Measurements from ENCODE around the gene GRK1.
A peak's percentile ranks its signal among the peaks of the same experiment; 100 is the strongest.

Gene GRK1

GRCh38 chr13:113650731-113651148 lies 16.3 kb upstream of the GRK1 start:
- no peak overlapping the region for H3K4me3 Mint-ChIP-seq
- no peak overlapping the region for H3K27ac Mint-ChIP-seq
- no peaks in the 10 kb centered on the region for H3K36me3 Mint-ChIP-seq
- H3K27me3 Mint-ChIP-seq = no peaks in the 10 kb centered on the region
- peaks cover 14% of the 10 kb centered on the region for H3K4me1 Mint-ChIP-seq
- no peak for DNase-seq
- H3K9me3 Mint-ChIP-seq = no peaks in the 10 kb centered on the region
- CTCF ChIA-PET = interaction anchor here (1.4 kb wide), 1 partner anchor 74 kb away, joined by 4 read pairs; no protein-coding TSS in a partner anchor

- Mint-ChIP-seq H3K27me3 (no peaks in the 10 kb centered on the region), H3K9me3 (no peaks in the 10 kb centered on the region), H3K27ac (no peak overlapping the region), H3K36me3 (no peaks in the 10 kb centered on the region), H3K4me3 (no peak overlapping the region), H3K4me1 (peaks cover 9% of the 10 kb centered on the region)
- CTCF ChIA-PET = no interaction called here
- peak; percentile 17 for DNase-seq
These were observed 15.3 kb upstream of the GRK1 start for GRCh38 chr13:113651511-113652403.

GRCh38 chr13:113652404-113653263 lies 14.4 kb upstream of the GRK1 start:
- H3K4me1 Mint-ChIP-seq = peaks cover 3% of the 10 kb centered on the region
- H3K27me3 Mint-ChIP-seq = no peaks in the 10 kb centered on the region
- H3K9me3 Mint-ChIP-seq = no peaks in the 10 kb centered on the region
- H3K4me3 Mint-ChIP-seq = no peak overlapping the region
- DNase-seq = peak; percentile 12
- H3K36me3 Mint-ChIP-seq = no peaks in the 10 kb centered on the region
- CTCF ChIA-PET = no interaction called here
- H3K27ac Mint-ChIP-seq = no peak overlapping the region

GRCh38 chr13:113653264-113654174 lies 13.5 kb upstream of the GRK1 start:
- DNase-seq = peak; percentile 16
- CTCF ChIA-PET = no interaction called here
- Mint-ChIP-seq H3K27ac (no peak overlapping the region), H3K27me3 (no peaks in the 10 kb centered on the region), H3K4me1 (no peaks in the 10 kb centered on the region), H3K4me3 (no peak overlapping the region), H3K9me3 (no peaks in the 10 kb centered on the region), H3K36me3 (no peaks in the 10 kb centered on the region)

- CTCF ChIA-PET = no interaction called here
These were observed 12.9 kb upstream of the GRK1 start for GRCh38 chr13:113654175-113654560.

GRCh38 chr13:113654591-113655345 lies 12.3 kb upstream of the GRK1 start:
- Mint-ChIP-seq H3K36me3 (no peaks in the 10 kb centered on the region), H3K27ac (no peak overlapping the region), H3K4me1 (no peaks in the 10 kb centered on the region), H3K4me3 (no peak overlapping the region), H3K27me3 (no peaks in the 10 kb centered on the region), H3K9me3 (no peaks in the 10 kb centered on the region)
- peak; percentile 10 for DNase-seq
- CTCF ChIA-PET = interaction anchor here (0.6 kb wide), 1 partner anchor 242 kb away, joined by 3 read pairs; no protein-coding TSS in a partner anchor

More at GRCh38 chr13:113654175-113654560, 12.9 kb upstream of the GRK1 start:
- no peak overlapping the region for H3K27ac Mint-ChIP-seq
- DNase-seq = peak; percentile 4
- H3K27me3 Mint-ChIP-seq = no peaks in the 10 kb centered on the region
- no peaks in the 10 kb centered on the region for H3K9me3 Mint-ChIP-seq
- no peaks in the 10 kb centered on the region for H3K4me1 Mint-ChIP-seq
- H3K36me3 Mint-ChIP-seq = no peaks in the 10 kb centered on the region
- no peak overlapping the region for H3K4me3 Mint-ChIP-seq

GRCh38 chr13:113655346-113656002 lies 11.5 kb upstream of the GRK1 start:
- Mint-ChIP-seq H3K27me3 (no peaks in the 10 kb centered on the region), H3K36me3 (no peaks in the 10 kb centered on the region), H3K9me3 (no peaks in the 10 kb centered on the region), H3K4me3 (no peak overlapping the region), H3K4me1 (no peaks in the 10 kb centered on the region), H3K27ac (no peak overlapping the region)
- CTCF ChIA-PET = interaction anchor here (0.6 kb wide), 1 partner anchor 241 kb away, joined by 3 read pairs; no protein-coding TSS in a partner anchor
- DNase-seq = peak; percentile 16

GRCh38 chr13:113656003-113656588 lies 10.9 kb upstream of the GRK1 start:
- Mint-ChIP-seq H3K27ac (no peak overlapping the region), H3K4me3 (no peak overlapping the region), H3K36me3 (no peaks in the 10 kb centered on the region), H3K9me3 (no peaks in the 10 kb centered on the region), H3K4me1 (no peaks in the 10 kb centered on the region), H3K27me3 (no peaks in the 10 kb centered on the region)
- peak; percentile 13 for DNase-seq
- CTCF ChIA-PET = no interaction called here

GRCh38 chr13:113656831-113657671 lies 10.0 kb upstream of the GRK1 start:
- no peaks in the 10 kb centered on the region for H3K4me1 Mint-ChIP-seq
- peaks cover 3% of the 10 kb centered on the region for H3K9me3 Mint-ChIP-seq
- CTCF ChIA-PET = no interaction called here
- H3K27me3 Mint-ChIP-seq = no peaks in the 10 kb centered on the region
- H3K4me3 Mint-ChIP-seq = no peak overlapping the region
- peak; percentile 16 for DNase-seq
- no peak overlapping the region for H3K27ac Mint-ChIP-seq
- H3K36me3 Mint-ChIP-seq = no peaks in the 10 kb centered on the region

- Mint-ChIP-seq H3K27me3 (no peaks in the 10 kb centered on the region), H3K27ac (no peak within 1 kb of the TSS), H3K9me3 (peaks cover 7% of the 10 kb centered on the region), H3K4me3 (no peak within 1 kb of the TSS), H3K36me3 (no peaks in the 10 kb centered on the region), H3K4me1 (no peaks in the 10 kb centered on the region)
- DNase-seq = peak; percentile 16
- CTCF ChIA-PET = no interaction called here
These were observed 8.9 kb upstream of the GRK1 start, which contains the start of gene ATP4B for GRCh38 chr13:113657851-113658741. ATP4B (minus strand) TSS chr13:113658198; CDS start chr13:113658144, 54 bp downstream.

- CTCF ChIA-PET = no interaction called here
- Mint-ChIP-seq H3K27me3 (no peaks in the 10 kb centered on the region), H3K9me3 (peaks cover 7% of the 10 kb centered on the region), H3K4me3 (no peak overlapping the region), H3K36me3 (no peaks in the 10 kb centered on the region), H3K27ac (no peak overlapping the region), H3K4me1 (no peaks in the 10 kb centered on the region)
- DNase-seq = peak; percentile 18
These were observed 8.2 kb upstream of the GRK1 start for GRCh38 chr13:113658836-113659235.
